B cell (primary cell): ENCODE data around the gene ADCY2. TPM values are rescaled to one million over a fixed set of nuclear protein-coding genes. Genes with fewer than 3 reads are reported as not detected.

Experiments
- ATAC-seq: fragments of 200-7000 bp; cut with Tn5 transposase; one replicate; pipeline ENCODE4 v1.10.0; 2021; ENCODE audit warnings: low read depth, mild to moderate bottlenecking, moderate number of reproducible peaks, moderate library complexity
- CTCF ChIA-PET: fragments of 350-600 bp; sonication (Branson Sonifier 250); formaldehyde crosslinking; loops from one replicate; lab custom pipeline; 2021; ENCODE audit warnings: antibody characterized with exemption, inconsistent platforms; lab: Charles Lee
- POLR2A ChIA-PET: fragments of 350-600 bp; sonication (Branson Sonifier 250); formaldehyde crosslinking; loops from one replicate; lab custom pipeline; 2021; ENCODE audit warnings: antibody characterized with exemption; lab: Charles Lee
- DNase-seq: peaks from one replicate; pipeline ENCODE4 v3.0.0; 2013
- H2AFZ ChIP-seq: 2 replicates; pipeline ENCODE4 v1.6.1; 2012; ENCODE audit warnings: mild to moderate bottlenecking, low read depth, low read length; ENCODE audit not compliant: insufficient read depth, poor library complexity, severe bottlenecking
- H3K27ac ChIP-seq, 2 donors: 1 replicate in 1 of 2; 2 replicates in 1 of 2; pipeline ENCODE4 v1.5.1; 2012 to 2013; ENCODE audit warnings: low read length in 2 of 2, mild to moderate bottlenecking in 2 of 2, moderate library complexity in 1 of 2
- H3K27me3 ChIP-seq, 4 experiments: fragments of 200-600 bp in 1 of 4; sonication (generic) in 1 of 4; replicated peaks in 1 of 4; 1 replicate in 2 of 4; 2 replicates in 2 of 4; pipeline versions ENCODE4 v1.6.1 to v1.7.0; 2013 to 2016; ENCODE audit warnings: low read length in 3 of 4, mild to moderate bottlenecking in 2 of 4, mixed read lengths in 1 of 4, moderate library complexity in 1 of 4; ENCODE audit not compliant: insufficient read depth in 4 of 4, control insufficient read depth in 3 of 4; ENCODE audit errors: control extremely low read depth in 1 of 4
- H3K36me3 ChIP-seq, 2 experiments: replicated peaks in 1 of 2; 1 replicate in 1 of 2; 2 replicates in 1 of 2; pipeline versions ENCODE4 v1.6.1 to v1.7.1; 2013; ENCODE audit warnings: low read length in 1 of 2; ENCODE audit not compliant: insufficient read depth in 2 of 2, control insufficient read depth in 1 of 2; ENCODE audit errors: control extremely low read depth in 1 of 2, extremely low read depth in 1 of 2
- H3K4me1 ChIP-seq, 2 donors: fragments of 200-600 bp in 1 of 2; sonication (generic) in 1 of 2; 1 replicate in 1 of 2; 2 replicates in 1 of 2; pipeline versions ENCODE4 v1.5.1 to v1.6.1; 2013 to 2017; ENCODE audit warnings: low read length in 2 of 2; ENCODE audit not compliant: control insufficient read depth in 2 of 2, insufficient read depth in 2 of 2
- H3K4me2 ChIP-seq: replicated peaks from 2 replicates; pipeline ENCODE3; 2012; ENCODE audit warnings: mild to moderate bottlenecking, low read depth, low read length; ENCODE audit not compliant: poor library complexity, severe bottlenecking
- H3K4me3 ChIP-seq, 5 experiments: fragments of 200-600 bp in 1 of 5; sonication (generic) in 1 of 5; 1 replicate in 3 of 5; 2 replicates in 2 of 5; pipeline versions ENCODE4 v1.5.1 to v1.7.0; 2011 to 2016; ENCODE audit warnings: low read length in 4 of 5, mild to moderate bottlenecking in 4 of 5, low read depth in 2 of 5, control low read depth in 1 of 5, moderate library complexity in 1 of 5; ENCODE audit not compliant: insufficient read depth in 1 of 5; ENCODE audit errors: control extremely low read depth in 1 of 5, extremely low read depth in 1 of 5
- H3K79me2 ChIP-seq: fragments of 200-600 bp; sonication (generic); one replicate; pipeline ENCODE4 v1.6.0; 2016; ENCODE audit warnings: low read length; ENCODE audit not compliant: control insufficient read depth, insufficient read depth
- H3K9ac ChIP-seq: fragments of 200-600 bp; sonication (generic); 2 replicates; pipeline ENCODE4 v1.6.1; 2017; ENCODE audit warnings: mild to moderate bottlenecking, low read length, moderate library complexity
- H3K9me3 ChIP-seq, 3 donors: one replicate each; pipeline versions ENCODE4 v1.6.1 to v1.7.1; 2013; ENCODE audit warnings: low read length in 2 of 3; ENCODE audit not compliant: control insufficient read depth in 2 of 3, insufficient read depth in 1 of 3; ENCODE audit errors: control extremely low read depth in 1 of 3
- H4K20me1 ChIP-seq: 2 replicates; pipeline ENCODE4 v1.6.0; 2012; ENCODE audit warnings: mild to moderate bottlenecking, low read length; ENCODE audit not compliant: insufficient read depth, control insufficient read depth, poor library complexity, severe bottlenecking
- H3K27ac Mint-ChIP-seq: one replicate; pipeline ENCODE4 v1.8.0; 2021; ENCODE audit warnings: mixed read lengths
- H3K27me3 Mint-ChIP-seq: one replicate; pipeline ENCODE4 v1.8.0; 2021; ENCODE audit warnings: mixed read lengths
- H3K4me1 Mint-ChIP-seq: one replicate; pipeline ENCODE4 v1.8.0; 2021; ENCODE audit warnings: mixed read lengths
- H3K4me3 Mint-ChIP-seq: one replicate; pipeline ENCODE4 v1.8.0; 2021; ENCODE audit warnings: mixed read lengths
- H3K9me3 Mint-ChIP-seq: one replicate; pipeline ENCODE4 v1.8.0; 2022; ENCODE audit warnings: mixed read lengths; ENCODE audit not compliant: insufficient read depth
- CTCF ChIP-seq: fragments of 200-600 bp; IDR thresholded peaks from one replicate; pipeline ENCODE4 v1.8.0; 2022; ENCODE audit warnings: antibody characterized with exemption, mild to moderate bottlenecking
- EZH2 ChIP-seq: IDR thresholded peaks from 2 replicates; pipeline ENCODE4 v1.6.1; 2012; ENCODE audit warnings: borderline replicate concordance, low read depth, mild to moderate bottlenecking, moderate library complexity, low read length; ENCODE audit not compliant: insufficient read depth, poor library complexity, severe bottlenecking
- WGBS: methylation state at CpG from one replicate; pipeline ENCODE4 v1.1.5; 2013; ENCODE audit warnings: missing lambda C conversion rate; ENCODE audit not compliant: insufficient coverage; 5-methylcytosine and 5-hydroxymethylcytosine counted together
- intact Hi-C: fragments of 100-400 bp; cut with micrococcal nuclease; formaldehyde crosslinking; loops from one replicate; pipeline ENCODE4 v1.10.0; 2022
- polyA plus RNA-seq: library from polyadenylated mRNA; depleted of rRNA; stranded (reverse); fragments of >200 nt; gene quantifications from 2 replicates; pipeline ENCODE4 v1.2.3, GENCODE V29; 2012
- total RNA-seq, 2 donors: library from RNA; stranded (reverse); fragments of 120-200 nt in 1 of 2; gene quantifications; 1 replicate in 1 of 2; 2 replicates in 1 of 2; pipeline versions ENCODE4 v1.2.3 to v1.2.4, GENCODE V29; 2013 to 2022

ADCY2 gene
- total and polyA plus RNA-seq, 2 donors (not counting 1 experiment from before 2014, with no cell fraction given): not detected

- DNase-seq (no peak), ATAC-seq (no peak)
- Mint-ChIP-seq H3K4me1 (no peaks in the 10 kb centered on the region), H3K27ac (no peak overlapping the region), H3K4me3 (no peak overlapping the region), H3K9me3 (no peaks in the 10 kb centered on the region), H3K27me3 (no peaks in the 10 kb centered on the region)
- CTCF ChIA-PET: no interaction called here
- peaks cover 0 to 2% (median 0%) of the 10 kb centered on the region in 3 donors for H3K9me3 ChIP-seq
- TF ChIP-seq EZH2: no peak
- WGBS: 80% methylated on average over 1 of the region's 1 CpG
- H3K27ac ChIP-seq: no peak overlapping the region
- no peak overlapping the region for H2AFZ ChIP-seq
- no peak overlapping the region for H3K4me3 ChIP-seq
- intact Hi-C loops: no loop called here
- H3K4me2 ChIP-seq: no peak overlapping the region
- no peaks in the 10 kb centered on the region for H4K20me1 ChIP-seq
- H3K4me1 ChIP-seq: no peaks in the 10 kb centered on the region
- no peak overlapping the region for H3K9ac ChIP-seq
- no peaks in the 10 kb centered on the region for H3K79me2 ChIP-seq
- H3K36me3 ChIP-seq: no peaks in the 10 kb centered on the region
- H3K27me3 ChIP-seq: no peaks in the 10 kb centered on the region
- POLR2A ChIA-PET: no interaction called here
Measured at GRCh38 chr5:7405277-7405676, 9.3 kb downstream of the ADCY2 start.

- H3K4me3 ChIP-seq: no peak overlapping the region
- CTCF ChIA-PET: no interaction called here
- H2AFZ ChIP-seq: no peak overlapping the region
- Mint-ChIP-seq H3K27ac (no peak overlapping the region), H3K27me3 (no peaks in the 10 kb centered on the region), H3K4me1 (no peaks in the 10 kb centered on the region), H3K4me3 (no peak overlapping the region), H3K9me3 (no peaks in the 10 kb centered on the region)
- WGBS: 79% methylated on average over 4 of the region's 5 CpGs
- intact Hi-C loops: no loop called here
- H4K20me1 ChIP-seq: no peaks in the 10 kb centered on the region
- no peaks in the 10 kb centered on the region for H3K4me1 ChIP-seq
- peaks cover 0 to 8% (median 0%) of the 10 kb centered on the region in 3 donors for H3K9me3 ChIP-seq
- no peaks in the 10 kb centered on the region for H3K36me3 ChIP-seq
- POLR2A ChIA-PET: no interaction called here
- H3K79me2 ChIP-seq: no peaks in the 10 kb centered on the region
- no peak for ATAC-seq
- no peak for DNase-seq
- no peak for TF ChIP-seq CTCF
- TF ChIP-seq EZH2: no peak
- no peak overlapping the region for H3K4me2 ChIP-seq
- no peak overlapping the region for H3K27ac ChIP-seq
- H3K9ac ChIP-seq: no peak overlapping the region
- no peaks in the 10 kb centered on the region for H3K27me3 ChIP-seq
Measured at GRCh38 chr5:7410936-7411511, 15.1 kb downstream of the ADCY2 start.
